NCI-H82 treated with DMSO at 0.1 percent for 48 hours (cell line): ENCODE results near the gene INHBC.
A peak's percentile ranks its signal among the peaks of the same experiment; 100 is the strongest.

Experiments used
- DNase-seq: peaks from one replicate; lab custom pipeline; 2025; ENCODE audit not compliant: unreplicated experiment; lab: John Stamatoyannopoulos, UW

Gene INHBC

DNA sequence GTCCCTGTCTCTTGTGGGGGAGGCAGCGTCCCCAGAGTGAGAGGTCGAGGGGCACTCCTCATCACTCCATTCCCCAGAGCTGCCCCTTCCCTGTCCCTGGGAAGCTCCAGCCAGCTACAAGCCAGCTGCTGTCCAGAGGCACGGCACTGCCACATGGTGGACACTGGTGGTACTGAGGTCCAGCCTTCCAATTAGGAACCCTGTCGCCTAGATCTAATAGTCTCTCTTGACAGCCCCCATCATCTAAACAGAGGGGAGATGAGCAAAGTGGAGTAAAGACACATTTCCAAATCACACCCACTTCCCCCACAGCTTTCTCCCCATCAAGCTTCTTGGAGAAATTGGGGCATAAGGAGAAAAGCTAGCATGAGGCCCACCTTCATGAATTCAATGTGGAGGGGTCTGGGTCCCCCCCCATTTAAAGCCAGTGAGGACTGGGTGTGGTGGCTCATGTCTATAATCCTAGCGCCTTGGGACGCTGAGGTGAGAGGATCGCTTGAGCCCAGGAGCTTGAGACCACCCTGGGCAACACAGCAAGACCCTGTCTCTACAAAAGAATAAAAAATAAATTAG lies 18.4 kb downstream of the INHBC start:
- peak; percentile 74 for DNase-seq

DNA sequence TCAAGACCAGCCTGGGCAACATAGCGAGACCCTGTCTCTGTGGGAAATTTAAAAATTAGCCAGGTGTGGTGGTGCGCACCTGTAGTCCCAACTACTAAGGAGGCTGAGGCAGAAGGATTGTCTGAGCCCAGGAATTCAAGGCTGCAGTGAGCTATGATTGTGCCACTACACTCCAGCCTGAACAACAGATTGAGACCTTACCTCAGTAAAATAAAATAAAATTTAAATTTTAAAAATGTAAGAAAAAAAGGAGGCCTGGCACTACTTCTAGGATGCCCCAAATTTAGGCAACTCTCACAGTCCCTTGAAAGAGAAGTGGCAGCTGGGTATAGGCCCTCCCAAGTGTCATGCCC lies 19.6 kb downstream of the INHBC start:
- DNase-seq, result no peak

DNA sequence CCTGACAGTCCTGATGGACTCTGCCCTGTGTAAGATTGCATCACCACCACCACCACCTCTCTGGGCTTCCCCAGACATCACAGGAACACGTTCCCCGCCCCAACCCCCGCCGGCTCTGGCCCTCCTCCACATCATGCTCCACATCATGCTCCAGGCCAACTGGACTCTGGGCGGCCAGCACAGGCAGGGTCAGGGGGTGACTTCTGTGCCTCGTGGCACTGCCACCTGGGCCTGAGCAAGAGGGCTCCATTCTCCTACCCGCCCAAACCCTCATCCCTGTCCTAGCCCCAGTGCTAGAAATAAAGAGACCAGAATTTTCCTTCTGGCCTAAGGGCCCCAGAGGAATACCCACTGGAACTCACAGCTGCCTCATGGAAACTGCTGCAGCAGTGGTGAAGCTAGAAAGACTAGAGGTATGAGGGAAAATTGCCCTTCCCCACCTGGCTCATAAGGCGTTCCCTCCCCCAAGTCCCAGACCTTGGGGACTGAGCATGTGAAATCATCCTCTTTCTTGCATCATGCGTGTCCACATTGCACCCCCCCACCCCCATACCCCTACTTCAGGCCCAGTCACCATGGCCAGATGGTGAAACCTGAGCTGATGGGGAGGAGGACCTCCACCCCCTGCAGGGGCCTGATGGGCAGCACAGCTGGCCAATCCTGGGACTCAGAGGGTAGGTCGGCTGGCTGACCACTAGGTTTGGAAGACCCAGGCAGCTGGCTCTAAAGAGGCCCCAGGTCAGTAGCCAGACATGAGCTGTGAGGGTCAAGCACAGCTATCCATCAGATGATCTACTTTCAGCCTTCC lies 20.2 kb downstream of the INHBC start, which contains the start of gene INHBE:
TSS of gene INHBE (plus strand) at position 742 of the 808 bp plus-strand sequence. CDS start 230 bp downstream, outside the sequence.
- peak; percentile 93 for DNase-seq

DNA sequence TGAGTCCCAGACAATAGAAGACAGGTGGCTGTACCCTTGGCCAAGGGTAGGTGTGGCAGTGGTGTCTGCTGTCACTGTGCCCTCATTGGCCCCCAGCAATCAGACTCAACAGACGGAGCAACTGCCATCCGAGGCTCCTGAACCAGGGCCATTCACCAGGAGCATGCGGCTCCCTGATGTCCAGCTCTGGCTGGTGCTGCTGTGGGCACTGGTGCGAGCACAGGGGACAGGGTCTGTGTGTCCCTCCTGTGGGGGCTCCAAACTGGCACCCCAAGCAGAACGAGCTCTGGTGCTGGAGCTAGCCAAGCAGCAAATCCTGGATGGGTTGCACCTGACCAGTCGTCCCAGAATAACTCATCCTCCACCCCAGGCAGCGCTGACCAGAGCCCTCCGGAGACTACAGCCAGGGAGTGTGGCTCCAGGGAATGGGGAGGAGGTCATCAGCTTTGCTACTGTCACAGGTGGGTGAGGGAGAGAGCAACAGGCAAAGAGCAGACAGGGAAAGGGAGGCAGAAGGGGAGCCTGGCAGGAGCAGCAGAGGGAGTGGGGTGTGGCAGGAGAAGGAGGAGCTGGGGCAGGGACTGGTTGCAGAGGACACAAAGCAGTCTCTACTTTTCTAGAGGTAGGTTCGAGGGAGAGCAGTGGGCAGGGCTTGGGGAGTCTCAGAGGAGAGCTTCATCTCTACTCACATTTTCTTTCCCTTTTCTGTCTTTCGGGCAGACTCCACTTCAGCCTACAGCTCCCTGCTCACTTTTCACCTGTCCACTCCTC lies 21.0 kb downstream of the INHBC start:
- peak; percentile 93 for DNase-seq

DNA sequence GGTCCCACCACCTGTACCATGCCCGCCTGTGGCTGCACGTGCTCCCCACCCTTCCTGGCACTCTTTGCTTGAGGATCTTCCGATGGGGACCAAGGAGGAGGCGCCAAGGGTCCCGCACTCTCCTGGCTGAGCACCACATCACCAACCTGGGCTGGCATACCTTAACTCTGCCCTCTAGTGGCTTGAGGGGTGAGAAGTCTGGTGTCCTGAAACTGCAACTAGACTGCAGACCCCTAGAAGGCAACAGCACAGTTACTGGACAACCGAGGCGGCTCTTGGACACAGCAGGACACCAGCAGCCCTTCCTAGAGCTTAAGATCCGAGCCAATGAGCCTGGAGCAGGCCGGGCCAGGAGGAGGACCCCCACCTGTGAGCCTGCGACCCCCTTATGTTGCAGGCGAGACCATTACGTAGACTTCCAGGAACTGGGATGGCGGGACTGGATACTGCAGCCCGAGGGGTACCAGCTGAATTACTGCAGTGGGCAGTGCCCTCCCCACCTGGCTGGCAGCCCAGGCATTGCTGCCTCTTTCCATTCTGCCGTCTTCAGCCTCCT lies 21.6 kb downstream of the INHBC start:
- peak; percentile 80 for DNase-seq

DNA sequence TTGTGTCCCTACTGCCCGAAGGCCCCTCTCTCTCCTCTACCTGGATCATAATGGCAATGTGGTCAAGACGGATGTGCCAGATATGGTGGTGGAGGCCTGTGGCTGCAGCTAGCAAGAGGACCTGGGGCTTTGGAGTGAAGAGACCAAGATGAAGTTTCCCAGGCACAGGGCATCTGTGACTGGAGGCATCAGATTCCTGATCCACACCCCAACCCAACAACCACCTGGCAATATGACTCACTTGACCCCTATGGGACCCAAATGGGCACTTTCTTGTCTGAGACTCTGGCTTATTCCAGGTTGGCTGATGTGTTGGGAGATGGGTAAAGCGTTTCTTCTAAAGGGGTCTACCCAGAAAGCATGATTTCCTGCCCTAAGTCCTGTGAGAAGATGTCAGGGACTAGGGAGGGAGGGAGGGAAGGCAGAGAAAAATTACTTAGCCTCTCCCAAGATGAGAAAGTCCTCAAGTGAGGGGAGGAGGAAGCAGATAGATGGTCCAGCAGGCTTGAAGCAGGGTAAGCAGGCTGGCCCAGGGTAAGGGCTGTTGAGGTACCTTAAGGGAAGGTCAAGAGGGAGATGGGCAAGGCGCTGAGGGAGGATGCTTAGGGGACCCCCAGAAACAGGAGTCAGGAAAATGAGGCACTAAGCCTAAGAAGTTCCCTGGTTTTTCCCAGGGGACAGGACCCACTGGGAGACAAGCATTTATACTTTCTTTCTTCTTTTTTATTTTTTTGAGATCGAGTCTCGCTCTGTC lies 22.3 kb downstream of the INHBC start:
- no peak for DNase-seq

DNA sequence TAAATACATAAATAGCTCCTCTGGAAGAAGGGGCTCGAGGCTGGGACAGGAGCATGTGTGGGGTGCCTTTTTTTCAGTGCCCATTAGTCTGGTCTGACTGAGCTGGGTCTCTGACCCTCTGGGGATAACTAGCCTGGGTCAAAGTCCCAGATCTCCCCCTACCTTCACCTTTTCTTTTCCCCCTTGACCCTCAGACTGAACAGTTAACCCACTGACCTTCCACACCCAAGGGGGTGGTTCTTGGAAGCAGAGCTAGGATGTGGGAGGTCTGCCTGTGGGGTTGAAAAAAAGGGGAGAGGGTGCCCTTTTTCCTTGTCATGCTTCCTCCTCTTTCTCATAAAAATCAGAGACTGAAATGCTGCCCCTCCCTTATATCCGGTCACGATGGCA lies 24.1 kb downstream of the INHBC start:
- DNase-seq, result no peak

DNA sequence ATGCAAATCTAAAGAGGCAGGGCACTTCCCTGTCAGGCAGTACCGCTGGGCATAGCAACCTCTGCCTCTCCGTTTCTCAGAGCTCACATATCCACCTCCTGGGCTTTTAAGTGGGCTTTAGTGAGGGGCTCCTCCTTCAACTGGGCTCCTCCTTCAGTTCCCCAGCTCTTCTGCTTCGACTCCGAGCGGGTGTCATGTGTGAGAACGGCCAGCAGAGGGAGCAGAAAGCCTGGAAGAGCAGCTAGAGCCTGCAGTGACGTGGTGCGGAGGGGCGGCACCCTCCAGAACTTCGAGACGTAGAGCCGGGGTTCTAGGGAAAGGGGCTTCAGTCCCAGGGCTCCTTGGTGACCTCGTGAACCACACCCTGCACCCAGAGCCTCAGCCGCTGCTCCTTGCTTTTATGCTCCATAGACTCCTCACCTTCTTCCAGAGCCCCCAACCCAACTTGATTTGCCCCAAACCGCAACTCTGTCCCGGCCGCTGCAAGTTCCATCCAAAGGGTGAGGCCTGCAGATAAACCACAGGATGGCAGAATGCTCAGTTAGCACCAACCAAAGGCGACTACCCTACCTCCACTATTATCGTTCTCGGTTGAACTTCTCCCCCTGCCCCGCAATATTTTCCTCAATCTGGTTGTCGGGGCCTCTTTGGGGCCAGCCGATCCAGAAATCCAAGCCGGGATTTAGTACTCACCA lies 24.6 kb downstream of the INHBC start:
- DNase-seq, result peak; percentile 98

DNA sequence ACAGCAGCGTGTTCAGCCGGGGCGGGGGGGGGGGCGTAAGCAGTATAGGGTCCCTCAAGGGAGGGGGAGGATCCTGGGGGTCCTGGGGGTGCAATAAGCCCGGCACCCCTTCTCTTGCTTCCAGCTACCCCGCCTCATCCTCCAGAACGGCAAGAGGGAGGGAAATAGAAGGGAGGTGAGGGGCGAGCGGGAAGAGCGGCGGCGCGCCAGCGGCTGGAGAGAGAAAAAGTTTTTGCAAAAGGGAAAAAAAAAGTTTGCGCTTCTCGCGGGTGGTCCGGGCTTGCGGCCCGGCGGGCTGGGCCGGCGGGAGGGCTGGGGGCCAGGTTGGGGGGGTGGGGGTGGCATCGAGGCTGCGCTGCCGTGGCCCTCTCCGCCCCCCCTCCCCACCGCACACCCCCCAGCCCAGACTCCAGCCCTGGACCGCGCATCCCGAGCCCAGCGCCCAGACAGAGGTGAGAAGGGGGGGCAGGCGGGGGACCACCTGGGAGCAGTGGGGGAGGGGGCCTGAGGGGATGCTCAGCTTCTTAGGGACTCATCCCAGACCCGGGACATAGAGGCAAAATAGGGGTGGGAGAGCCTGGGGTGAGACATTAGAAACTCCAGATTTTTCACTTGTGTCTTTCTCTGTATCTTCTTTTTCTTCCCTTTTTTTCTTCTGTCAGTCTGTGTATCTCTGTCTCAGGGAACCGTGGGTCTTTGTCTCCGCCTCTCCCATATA lies 25.3 kb downstream of the INHBC start, which contains the start of gene GLI1:
TSS of gene GLI1 (plus strand) at position 36 of the 718 bp plus-strand sequence. CDS start 3,907 bp downstream, outside the sequence.
- no peak for DNase-seq

DNA sequence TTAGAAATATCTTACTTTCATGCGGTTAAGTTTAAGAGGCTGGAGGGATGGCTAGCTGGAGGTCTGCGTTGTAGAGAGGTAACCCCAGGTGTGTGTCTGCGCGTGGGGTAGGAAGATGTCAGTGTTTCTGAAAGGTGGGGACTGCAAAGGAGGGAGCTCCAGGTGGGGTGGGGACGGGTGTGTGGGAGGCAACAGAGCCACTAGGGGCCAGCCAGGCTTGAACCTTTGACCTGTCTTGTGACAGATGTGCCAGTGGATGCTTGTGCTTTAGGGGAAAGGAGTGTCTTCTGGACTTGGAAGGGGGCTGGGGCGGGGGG lies 25.8 kb downstream of the INHBC start:
- no peak for DNase-seq

DNA sequence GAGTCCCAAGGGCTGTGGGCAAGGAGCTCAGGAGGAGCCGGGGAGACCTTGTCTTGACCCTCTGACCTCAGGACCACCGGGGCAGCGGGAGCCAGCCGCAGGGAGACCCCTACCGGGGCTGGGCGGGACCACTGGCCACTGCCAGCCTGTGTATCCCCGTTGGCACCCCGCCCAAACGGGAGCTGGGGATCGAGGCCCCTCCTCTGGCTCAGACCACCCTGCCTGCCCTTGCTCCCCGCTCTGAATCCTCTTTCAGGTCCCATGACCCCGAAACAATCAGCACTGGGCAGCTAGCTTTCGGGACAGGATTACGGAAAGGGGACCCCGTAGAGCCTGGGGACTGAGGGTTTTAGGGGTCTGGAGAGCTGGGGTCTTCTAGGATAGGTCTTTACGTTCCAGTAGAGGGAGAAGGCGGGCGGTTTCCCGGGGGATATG lies 26.3 kb downstream of the INHBC start:
- DNase-seq, result no peak

DNA sequence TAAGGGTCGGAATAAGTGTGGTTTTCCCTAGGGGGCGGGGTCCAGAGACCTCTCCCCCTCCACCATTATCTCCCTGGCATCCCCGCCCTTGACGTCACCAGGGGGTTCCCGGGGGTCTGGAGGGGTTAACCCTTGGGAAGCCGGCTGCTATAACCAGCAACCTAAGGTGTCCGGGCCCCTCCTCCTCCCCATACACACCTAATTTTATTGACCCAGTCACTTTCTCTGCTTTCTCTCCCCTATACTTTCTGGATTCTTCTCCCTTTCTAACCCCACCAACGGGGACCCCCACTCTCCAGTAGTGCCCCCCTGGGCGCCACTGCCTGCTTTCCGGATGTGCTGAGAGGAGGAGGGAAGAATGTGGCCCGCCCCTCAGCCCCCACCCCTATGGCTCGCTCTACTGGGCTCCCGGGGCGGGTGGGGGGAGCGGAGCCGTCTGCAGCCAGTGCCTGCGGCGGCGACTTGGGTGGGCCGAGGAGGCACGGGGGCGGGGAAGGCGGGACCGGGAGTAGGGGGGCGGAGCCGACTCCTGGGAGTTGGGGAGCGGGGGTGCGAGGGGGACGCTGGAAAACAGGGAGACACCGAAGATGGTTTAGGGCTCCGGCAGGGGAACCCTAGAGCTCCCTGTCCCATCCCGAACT lies 26.8 kb downstream of the INHBC start:
- peak; percentile 40 for DNase-seq

DNA sequence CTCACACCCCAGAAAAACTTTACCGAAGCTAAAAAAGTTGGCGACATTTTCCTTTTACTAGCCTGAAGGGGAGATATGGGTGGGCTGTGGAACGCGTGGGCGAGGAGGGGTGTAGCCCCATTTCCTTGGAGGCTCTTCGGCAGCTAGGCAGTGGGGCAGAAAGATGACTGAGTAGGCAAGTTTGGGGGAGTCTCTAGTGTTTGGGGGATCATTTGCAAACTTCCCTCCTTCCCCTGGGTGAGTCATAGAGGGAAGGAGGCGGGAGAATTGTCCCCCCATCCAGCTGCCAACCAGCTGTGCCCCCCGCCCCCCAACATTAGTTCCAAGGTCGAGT lies 27.3 kb downstream of the INHBC start:
- DNase-seq, result no peak

DNA sequence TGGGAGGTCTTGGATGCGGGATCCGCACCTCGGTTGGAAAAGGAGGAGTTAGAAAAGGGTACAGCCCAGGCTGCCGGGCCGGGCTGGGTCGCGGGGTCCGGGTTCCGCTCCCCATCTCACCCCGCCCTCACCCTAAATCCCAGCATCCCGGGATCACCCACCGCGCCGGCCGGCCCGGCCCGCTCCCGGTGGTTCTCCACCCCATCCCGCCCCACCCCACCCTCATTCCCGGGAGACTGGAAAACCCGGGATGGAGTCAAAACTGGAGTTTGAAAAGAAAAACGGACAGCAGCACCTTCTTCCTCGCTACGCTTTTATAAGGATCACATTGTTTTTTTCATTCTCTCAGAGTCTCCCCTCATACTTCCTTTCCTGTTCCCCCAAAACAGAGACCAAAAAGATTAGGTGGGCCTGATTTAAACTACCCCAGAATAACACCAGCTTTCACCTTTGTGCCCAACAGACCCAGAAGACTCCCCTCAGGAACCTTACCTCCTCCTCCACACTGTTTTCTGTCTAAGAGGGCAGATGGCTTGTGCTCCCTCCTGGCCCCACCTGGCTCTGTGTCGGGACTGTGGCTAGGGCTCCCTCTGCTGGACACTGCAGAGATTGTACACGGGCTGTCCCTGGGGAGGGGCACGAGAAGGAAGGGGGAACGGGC lies 27.8 kb downstream of the INHBC start:
- DNase-seq, result peak; percentile 97

DNA sequence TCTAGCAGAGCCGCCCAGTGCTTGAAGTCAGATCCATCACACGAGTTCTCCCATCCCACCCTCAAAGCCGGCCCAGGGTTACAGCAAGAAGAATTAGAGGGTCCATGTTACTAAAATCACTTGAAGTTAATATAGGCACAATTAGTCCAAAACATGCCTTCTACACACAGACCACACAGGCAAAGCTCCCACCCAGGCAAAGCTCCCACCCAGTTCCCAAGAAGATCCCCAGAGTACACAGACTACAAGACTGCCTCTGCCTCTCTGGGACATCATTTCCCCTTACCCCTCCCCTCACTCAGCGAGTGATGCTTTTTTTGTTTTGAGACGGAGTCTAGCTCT lies 28.3 kb downstream of the INHBC start:
- no peak for DNase-seq

DNA sequence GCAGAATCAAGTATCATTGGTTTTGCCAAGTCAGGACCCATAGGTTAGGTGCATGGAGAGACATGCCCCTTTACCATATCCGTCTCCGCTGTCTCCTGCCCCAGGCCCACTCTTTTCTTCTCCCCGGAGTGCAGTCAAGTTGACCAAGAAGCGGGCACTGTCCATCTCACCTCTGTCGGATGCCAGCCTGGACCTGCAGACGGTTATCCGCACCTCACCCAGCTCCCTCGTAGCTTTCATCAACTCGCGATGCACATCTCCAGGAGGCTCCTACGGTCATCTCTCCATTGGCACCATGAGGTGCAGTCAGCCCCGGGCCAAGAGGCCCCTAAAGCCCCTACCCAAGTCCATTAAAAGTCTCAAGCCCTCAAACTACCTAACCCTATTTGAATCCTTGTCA lies 30.0 kb downstream of the INHBC start:
- DNase-seq, result no peak

DNA sequence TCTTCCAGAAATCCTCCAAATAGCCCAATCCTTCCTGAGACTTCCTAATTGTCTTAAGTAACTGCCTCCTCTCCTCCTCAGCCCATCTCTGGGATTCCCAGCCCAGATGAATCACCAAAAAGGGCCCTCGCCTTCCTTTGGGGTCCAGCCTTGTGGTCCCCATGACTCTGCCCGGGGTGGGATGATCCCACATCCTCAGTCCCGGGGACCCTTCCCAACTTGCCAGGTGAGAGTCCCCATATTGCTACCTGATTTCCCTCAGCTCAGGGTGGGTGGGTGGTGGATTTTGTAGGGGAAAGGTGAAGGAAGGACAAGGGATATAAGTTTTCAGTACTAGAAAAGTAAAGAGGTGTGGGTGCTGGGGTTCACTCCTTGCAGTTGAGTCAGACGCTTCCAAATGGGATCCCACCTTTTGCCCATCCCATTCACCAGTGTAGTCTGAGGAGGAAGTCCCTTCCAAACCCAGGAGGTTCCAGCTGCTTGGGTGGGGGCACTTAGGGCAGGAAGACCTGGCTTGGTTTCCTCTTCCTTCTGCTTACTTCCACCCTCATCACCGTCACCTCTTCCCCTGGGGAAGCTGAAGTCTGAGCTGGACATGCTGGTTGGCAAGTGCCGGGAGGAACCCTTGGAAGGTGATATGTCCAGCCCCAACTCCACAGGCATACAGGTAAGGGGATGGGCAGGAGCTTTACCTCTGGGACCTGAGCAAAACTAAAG lies 30.6 kb downstream of the INHBC start:
- DNase-seq, result no peak

DNA sequence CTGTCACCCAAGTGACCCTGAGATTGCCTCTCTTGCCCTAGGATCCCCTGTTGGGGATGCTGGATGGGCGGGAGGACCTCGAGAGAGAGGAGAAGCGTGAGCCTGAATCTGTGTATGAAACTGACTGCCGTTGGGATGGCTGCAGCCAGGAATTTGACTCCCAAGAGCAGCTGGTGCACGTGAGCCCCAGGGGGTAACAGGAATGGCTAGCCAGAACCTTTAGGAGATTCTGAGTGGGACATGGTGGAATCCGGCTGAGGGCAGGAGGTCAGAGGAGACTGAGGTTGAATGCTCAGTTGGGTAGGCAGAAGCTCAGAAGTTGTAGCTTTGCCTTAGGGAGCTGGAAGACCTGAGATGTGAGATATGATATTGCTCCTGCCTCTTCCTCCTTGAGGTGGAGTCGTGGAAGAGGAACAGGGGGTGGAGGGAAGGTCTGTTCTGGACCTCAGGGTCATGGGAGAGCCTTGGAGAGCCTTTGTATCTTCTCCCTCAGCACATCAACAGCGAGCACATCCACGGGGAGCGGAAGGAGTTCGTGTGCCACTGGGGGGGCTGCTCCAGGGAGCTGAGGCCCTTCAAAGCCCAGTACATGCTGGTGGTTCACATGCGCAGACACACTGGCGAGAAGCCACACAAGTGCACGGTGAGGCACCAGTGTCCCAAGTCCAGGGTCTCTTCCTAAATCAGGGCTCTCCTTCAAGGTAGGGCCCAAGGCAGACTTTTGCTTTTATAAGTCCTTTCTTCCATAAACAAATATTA lies 31.3 kb downstream of the INHBC start:
- DNase-seq, result no peak
